K562 (cell line): Measurements from ENCODE around the gene FKBP2. TPM values are rescaled to one million over a fixed set of nuclear protein-coding genes. Genes with fewer than 3 reads are reported as not detected.

Experiments
- ATAC-seq: fragments of 200-7000 bp; cut with Tn5 transposase; 3 replicates; pipeline ENCODE4 v1.9.1; 2020; ENCODE audit warnings: moderate library complexity
- BruUV-seq: library from RNA; stranded (reverse); fragments of 400-500 nt; replicated peaks from 2 replicates; lab custom pipeline; 2021; lab: Mats Ljungman, UMichigan
- CTCF ChIA-PET: fragments of 300-600 bp; formaldehyde crosslinking; extraction: SDS; loops from one replicate; lab custom pipeline; 2021; ENCODE audit warnings: low intra/inter-chr PET ratio; lab: Yijun Ruan, JAX
- POLR2A ChIA-PET: fragments of 300-600, 350-650 bp; sonication (Branson Sonifier 250); formaldehyde crosslinking; extraction: SDS; loops from one replicate; lab custom pipeline; 2021; ENCODE audit warnings: antibody characterized with exemption, inconsistent platforms; lab: Yijun Ruan, JAX
- DNase-seq, 4 experiments: peaks; one replicate each; pipeline versions ENCODE4 v3.0.0 to v3.0.0-alpha.2; 2011 to 2018; ENCODE audit warnings: low spot score in 3 of 4, mixed read lengths in 3 of 4; ENCODE audit errors: extremely low read depth in 1 of 4
- FAIRE-seq: peaks from 2 replicates; lab custom pipeline; 2011; peaks lifted over from hg19 to GRCh38; lab: Jason Lieb, UNC
- H2AFZ ChIP-seq: 2 replicates; pipeline ENCODE4 v1.6.0; 2011; ENCODE audit warnings: low read depth, low read length, control low read depth, inconsistent platforms
- H3K27ac ChIP-seq: fragments of 200-600 bp; 3 replicates; pipeline ENCODE4 v1.8.0; 2011; ENCODE audit warnings: low read depth, mild to moderate bottlenecking, control low read depth, inconsistent platforms, low read length, moderate library complexity, mixed read lengths; ENCODE audit errors: extremely low read depth
- H3K27me3 ChIP-seq, 2 experiments: fragments of 300-600 bp in 1 of 2; 2 replicates in 1 of 2; 3 replicates in 1 of 2; pipeline versions ENCODE4 v1.6.0 to v1.8.0; 2011; ENCODE audit warnings: inconsistent platforms in 2 of 2, low read length in 2 of 2, mild to moderate bottlenecking in 1 of 2, mixed read lengths in 1 of 2, moderate library complexity in 1 of 2; ENCODE audit not compliant: control insufficient read depth in 2 of 2, insufficient read depth in 2 of 2
- H3K36me3 ChIP-seq: fragments of 300-600 bp; 3 replicates; pipeline ENCODE4 v1.8.0; 2011; ENCODE audit warnings: mild to moderate bottlenecking, low read length, inconsistent platforms; ENCODE audit not compliant: control insufficient read depth, insufficient read depth
- H3K4me1 ChIP-seq, 2 experiments: fragments of 200-600 bp in 1 of 2; replicated peaks in 1 of 2; 2 replicates in 1 of 2; 3 replicates in 1 of 2; pipeline versions ENCODE4 v1.5.1 to v1.8.0; 2011; ENCODE audit warnings: inconsistent platforms in 2 of 2, low read length in 2 of 2, mild to moderate bottlenecking in 1 of 2, mixed read lengths in 1 of 2, moderate library complexity in 1 of 2; ENCODE audit not compliant: control insufficient read depth in 2 of 2, insufficient read depth in 2 of 2
- H3K4me2 ChIP-seq: 2 replicates; pipeline ENCODE4 v1.6.1; 2011; ENCODE audit warnings: low read length, control low read depth, inconsistent platforms, mixed read lengths; ENCODE audit not compliant: insufficient read depth
- H3K4me3 ChIP-seq: fragments of 200-600 bp; sonication (generic), shearing (Covaris generic); 2 replicates; pipeline ENCODE4 v1.5.1; 2016; ENCODE audit warnings: control low read depth, inconsistent platforms
- H3K79me2 ChIP-seq: fragments of 200-600 bp; 3 replicates; pipeline ENCODE4 v1.8.0; 2011; ENCODE audit warnings: low read length, inconsistent platforms; ENCODE audit not compliant: control insufficient read depth, insufficient read depth
- H3K9ac ChIP-seq, 2 experiments: 2 replicates each; pipeline versions ENCODE4 v1.6.0 to v1.6.1; 2011; ENCODE audit warnings: low read depth in 2 of 2, low read length in 2 of 2, control low read depth in 1 of 2, inconsistent platforms in 1 of 2, mild to moderate bottlenecking in 1 of 2, mixed read lengths in 1 of 2; ENCODE audit not compliant: insufficient read depth in 1 of 2
- H3K9me1 ChIP-seq: one replicate; pipeline ENCODE4 v1.6.0; 2011; ENCODE audit warnings: inconsistent platforms, mild to moderate bottlenecking, low read length, moderate library complexity; ENCODE audit not compliant: control insufficient read depth, insufficient read depth
- H3K9me3 ChIP-seq: replicated peaks from 2 replicates; pipeline ENCODE4 v1.5.1; 2011; ENCODE audit warnings: low read depth, low read length, inconsistent platforms; ENCODE audit not compliant: control insufficient read depth, insufficient read depth
- H4K20me1 ChIP-seq: replicated peaks from 2 replicates; pipeline ENCODE4 v1.6.1; 2011; ENCODE audit warnings: low read length, inconsistent platforms, mixed read lengths; ENCODE audit not compliant: control insufficient read depth, insufficient read depth
- ATF6 ChIP-seq: sonication (generic); formaldehyde crosslinking; IDR thresholded peaks from 2 replicates; pipeline ENCODE4 v1.4.0; 2020; ENCODE audit warnings: mild to moderate bottlenecking, missing genetic modification reagents
- GABPB2 ChIP-seq: fragments of 250-450 bp; sonication (Bioruptor Pico); conservative IDR thresholded peaks from 2 replicates; pipeline ENCODE4 v1.5.1; 2021; ENCODE audit warnings: mild to moderate bottlenecking
- GTF2F1 ChIP-seq: IDR thresholded peaks from 2 replicates; pipeline ENCODE4 v1.6.1; 2011; ENCODE audit warnings: low read depth, low read length, improper control_type of control experiment
- MEF2D ChIP-seq: conservative IDR thresholded peaks from 2 replicates; pipeline ENCODE4 v1.6.1; 2016; ENCODE audit warnings: low read depth, missing genetic modification characterization, missing compliant biosample characterization
- OTX1 ChIP-seq: fragments of 450-650 bp; formaldehyde crosslinking; IDR thresholded peaks from 2 replicates; pipeline ENCODE4 v1.4.0; 2022; ENCODE audit warnings: mild to moderate bottlenecking
- POLR2AphosphoS2 ChIP-seq: IDR thresholded peaks from 2 replicates; pipeline ENCODE4 v1.6.1; 2012; ENCODE audit warnings: low read length, improper control_type of control experiment
- RBFOX2 ChIP-seq: fragments of 200-400 bp; formaldehyde crosslinking; IDR thresholded peaks from 2 replicates; pipeline ENCODE4 v1.6.1; 2017; ENCODE audit warnings: low read depth, mild to moderate bottlenecking, low read length, moderate library complexity
- RBM34 ChIP-seq: fragments of 200-400 bp; formaldehyde crosslinking; IDR thresholded peaks from 2 replicates; pipeline ENCODE4 v1.6.1; 2018; ENCODE audit warnings: low read length, borderline replicate concordance; ENCODE audit not compliant: insufficient read depth
- SMAD3 ChIP-seq: fragments of 450-650 bp; formaldehyde crosslinking; conservative IDR thresholded peaks from 2 replicates; pipeline ENCODE4 v1.4.0; 2020; ENCODE audit warnings: mild to moderate bottlenecking
- TEAD2 ChIP-seq: fragments of 450-650 bp; IDR thresholded peaks from 2 replicates; pipeline ENCODE4 v1.6.1; 2016; ENCODE audit warnings: missing genetic modification characterization, control low read depth, missing compliant biosample characterization
- USF1 ChIP-seq: sonication (generic); formaldehyde crosslinking; IDR thresholded peaks from 2 replicates; pipeline ENCODE4 v1.9.0; 2022; ENCODE audit warnings: mild to moderate bottlenecking, missing genetic modification reagents
- XRCC3 ChIP-seq: fragments of 450-650 bp; IDR thresholded peaks from 2 replicates; pipeline ENCODE4 v1.6.1; 2017; ENCODE audit warnings: mild to moderate bottlenecking, moderate library complexity
- ZNF121 ChIP-seq: sonication (generic); formaldehyde crosslinking; conservative IDR thresholded peaks from 2 replicates; pipeline ENCODE4 v1.8.0; 2022; ENCODE audit warnings: missing genetic modification reagents
- ZNF668 ChIP-seq: fragments of 250-450 bp; sonication (Bioruptor Pico); IDR thresholded peaks from 2 replicates; pipeline ENCODE4 v1.8.0; 2022; ENCODE audit warnings: mild to moderate bottlenecking, inconsistent platforms
- ZNF766 ChIP-seq: fragments of 200-800 bp; sonication (Bioruptor generic); conservative IDR thresholded peaks from 2 replicates; pipeline ENCODE4 v1.6.1; 2016; ENCODE audit warnings: missing genetic modification characterization, missing compliant biosample characterization
- ZZZ3 ChIP-seq: fragments of 450-650 bp; IDR thresholded peaks from 2 replicates; pipeline ENCODE4 v1.6.1; 2016; ENCODE audit warnings: antibody characterized with exemption, mild to moderate bottlenecking, moderate library complexity
- WGBS: fragments of 100-300 bp; shearing (Covaris generic); methylation state at CpG from one replicate; pipeline ENCODE4 v1.1.6; 2016; ENCODE audit warnings: low coverage, mixed read lengths; ENCODE audit not compliant: insufficient coverage; ENCODE audit errors: missing lambda C conversion rate; 5-methylcytosine and 5-hydroxymethylcytosine counted together
- in situ Hi-C: fragments of 300-500 bp; cut with MboI; formaldehyde crosslinking; loops from 4 replicates; pipeline ENCODE4 v1.15.0; 2018; ENCODE audit warnings: inconsistent platforms, mixed read lengths
- intact Hi-C: fragments of 100-400 bp; cut with micrococcal nuclease; formaldehyde crosslinking; loops from 2 replicates; pipeline ENCODE4 v1.14.2; 2022
- polyA plus RNA-seq, 8 experiments: library from polyadenylated mRNA; depleted of rRNA in 4 of 8; stranded (reverse) in 5 of 8; unstranded in 3 of 8; fragments of >200 nt; fragmentation: Nextera tagmentation in 2 of 8; fragmentation: Illumina TruSeq in 1 of 8; extraction: Ambion mirVana in 2 of 8; extraction: Trizol in 1 of 8; gene quantifications; 2 replicates each; pipeline versions ENCODE4 v1.2.1 to v1.2.3, GENCODE V29; 2011 to 2014; ENCODE audit warnings: inconsistent platforms in 1 of 8, missing spikeins in 1 of 8
- total RNA-seq, 7 experiments: library from RNA; depleted of rRNA in 6 of 7; stranded (reverse); fragments of >200 nt in 6 of 7; fragmentation: Illumina TruSeq in 2 of 7; extraction: Trizol in 2 of 7; gene quantifications; 2 replicates each; pipeline versions ENCODE4 v1.2.1 to v1.2.3, GENCODE V29; 2011 to 2021; ENCODE audit warnings: low replicate concordance in 1 of 7
- TF ChIP-seq, protein P1 (sequence below): fragments of 450-650 bp; formaldehyde crosslinking; IDR thresholded peaks from 2 replicates; pipeline ENCODE4 v1.4.0; 2020; ENCODE audit warnings: mild to moderate bottlenecking, moderate library complexity

The FKBP2 gene
- total and polyA plus RNA-seq, 9 of the 15 experiments (the other 6 are each of a cell fraction or from before 2014, with no cell fraction given): 3.5 to 151 (median 58.1) TPM

DNA sequence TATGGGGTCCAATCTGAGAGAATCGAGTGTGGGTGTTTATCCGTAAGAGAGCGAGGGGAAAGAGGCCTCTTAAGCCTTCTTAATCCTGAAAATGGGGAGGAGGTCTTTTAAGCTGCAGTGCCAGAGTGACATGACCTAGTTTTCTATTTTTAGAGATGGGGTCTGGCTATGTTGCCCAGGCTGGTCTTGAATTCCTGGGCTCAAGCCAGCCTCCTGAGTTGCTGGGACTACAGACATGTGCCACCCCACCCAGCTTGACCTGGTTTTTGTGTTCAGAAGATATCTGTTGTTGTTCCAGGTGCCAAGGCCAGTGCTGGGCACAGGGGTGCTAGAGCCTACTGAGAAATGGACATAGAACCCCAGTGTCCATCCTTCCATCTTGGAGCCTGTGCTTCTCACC lies 42.2 kb downstream of the FKBP2 start (continued):
- TF ChIP-seq, protein P1, sequence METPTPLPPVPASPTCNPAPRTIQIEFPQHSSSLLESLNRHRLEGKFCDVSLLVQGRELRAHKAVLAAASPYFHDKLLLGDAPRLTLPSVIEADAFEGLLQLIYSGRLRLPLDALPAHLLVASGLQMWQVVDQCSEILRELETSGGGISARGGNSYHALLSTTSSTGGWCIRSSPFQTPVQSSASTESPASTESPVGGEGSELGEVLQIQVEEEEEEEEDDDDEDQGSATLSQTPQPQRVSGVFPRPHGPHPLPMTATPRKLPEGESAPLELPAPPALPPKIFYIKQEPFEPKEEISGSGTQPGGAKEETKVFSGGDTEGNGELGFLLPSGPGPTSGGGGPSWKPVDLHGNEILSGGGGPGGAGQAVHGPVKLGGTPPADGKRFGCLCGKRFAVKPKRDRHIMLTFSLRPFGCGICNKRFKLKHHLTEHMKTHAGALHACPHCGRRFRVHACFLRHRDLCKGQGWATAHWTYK (CRISPR knock-in tag): no peak
- TF ChIP-seq ATF6 (CRISPR knock-in tag) (no peak), ZNF121 (CRISPR knock-in tag) (peak; percentile 94)

DNA sequence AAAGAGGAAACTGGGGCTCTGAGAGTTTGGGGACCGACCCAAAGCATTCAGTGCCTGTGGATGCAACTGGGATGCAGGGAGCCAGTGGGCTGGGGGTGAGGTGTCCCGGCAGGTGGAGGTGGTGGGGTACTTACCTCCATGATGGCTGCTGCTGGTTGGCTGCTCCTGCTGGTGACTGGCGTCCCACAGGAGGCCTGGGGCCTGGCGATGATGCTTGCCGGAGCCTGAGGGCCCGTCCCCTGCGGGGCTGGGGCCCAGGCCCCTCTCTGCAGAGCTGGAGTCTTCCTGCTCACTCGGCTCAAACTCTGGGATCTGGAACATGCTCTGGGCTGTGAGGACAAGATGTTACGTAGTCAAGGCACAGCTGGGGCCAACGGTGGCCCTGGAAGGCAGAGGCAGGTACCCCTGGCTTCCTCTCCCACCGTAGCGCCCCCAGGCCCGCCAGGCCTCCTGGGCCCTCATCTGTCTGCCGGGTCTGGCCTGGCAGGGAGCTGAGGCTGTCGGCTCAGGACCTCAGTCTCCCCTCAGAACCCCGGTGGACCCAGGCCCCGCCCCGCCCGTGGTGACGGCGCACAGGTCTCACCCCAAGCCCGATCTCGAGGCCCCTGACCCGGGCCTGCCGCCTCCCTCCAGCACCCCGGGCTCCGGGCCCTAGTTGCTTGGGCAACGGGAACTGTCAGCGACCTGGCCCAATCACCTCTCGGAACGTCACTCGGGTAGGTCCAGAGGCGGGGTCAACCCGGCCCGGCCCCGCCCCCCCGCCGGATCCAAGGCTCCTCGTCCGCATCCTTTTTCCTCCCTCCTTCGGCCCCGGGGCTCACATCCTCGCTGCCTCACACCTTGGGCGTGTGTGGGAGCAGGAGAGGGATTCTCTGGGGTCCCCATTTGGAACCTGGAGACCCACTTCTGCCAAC lies 43.4 kb downstream of the FKBP2 start, which contains the start of gene BAD:
TSS of gene BAD (minus strand) at position 618 of the 914 bp plus-strand sequence. CDS start at position 321, 297 bp downstream.
- ChIA-PET POLR2A (interaction anchor here (0.5 to 5.1 kb wide), 10 partner anchors 10 to 188 kb away, joined by 3 to 54 read pairs (median 4); partner anchors contain the start of genes ESRRA, FERMT3 and STIP1), CTCF (interaction anchor here (0.8 kb wide), 1 partner anchor 13 kb away, joined by 3 read pairs; no protein-coding TSS in a partner anchor)
- Histone ChIP-seq H3K27me3 (no peaks in the 10 kb centered on the region), H2AFZ (peak within 1 kb of the TSS; percentile 93), H3K36me3 (peaks cover 4% of the 10 kb centered on the region; the same call in 1 of the 3 replicates), H3K9me3 (no peaks in the 10 kb centered on the region), H3K27ac (peak within 1 kb of the TSS; percentile 79), H3K4me2 (peak within 1 kb of the TSS; percentile 80), H3K9me1 (no peaks in the 10 kb centered on the region), H3K4me3 (peak within 1 kb of the TSS; percentile 91), H3K9ac (peak within 1 kb of the TSS; percentile 69 to 95), H3K4me1 (peaks cover 7 to 43% of the 10 kb centered on the region in 2 experiments; a peak in 4 of 5 replicates), H4K20me1 (no peaks in the 10 kb centered on the region), H3K79me2 (peaks cover 12% of the 10 kb centered on the region; the same call in 1 of the 3 replicates)
- WGBS: 21% methylated on average over 17 of the region's 44 CpGs
- in situ Hi-C loops: no loop called here
- DNase-seq (peak; percentile 97 to 99 (median 98)), ATAC-seq (peak; percentile 96), FAIRE-seq (peak; percentile 98)
- BruUV-seq: TSS peak; percentile 69
- intact Hi-C loops: no loop called here
- TF ChIP-seq USF1 (CRISPR knock-in tag) (no peak), GTF2F1 (no peak), RBFOX2 (peak; percentile 74), POLR2AphosphoS2 (0 out of 2 replicates have a peak, but pooled peaks have one; percentile 5), ZNF668 (CRISPR knock-in tag) (no peak), MEF2D (tag) (no peak), ZZZ3 (no peak), RBM34 (no peak), TEAD2 (tag) (no peak), OTX1 (CRISPR knock-in tag) (no peak), ZNF766 (CRISPR knock-in tag) (no peak), SMAD3 (no peak), XRCC3 (no peak), GABPB2 (CRISPR knock-in tag) (no peak)
